Kidney tubule cell (primary cell): ENCODE measurements around the gene EME2.

ENCODE experiments used
- DNase-seq: peaks from one replicate; pipeline ENCODE4 v3.0.0-alpha.2; 2018; ENCODE audit warnings: low spot score

EME2 gene

DNA sequence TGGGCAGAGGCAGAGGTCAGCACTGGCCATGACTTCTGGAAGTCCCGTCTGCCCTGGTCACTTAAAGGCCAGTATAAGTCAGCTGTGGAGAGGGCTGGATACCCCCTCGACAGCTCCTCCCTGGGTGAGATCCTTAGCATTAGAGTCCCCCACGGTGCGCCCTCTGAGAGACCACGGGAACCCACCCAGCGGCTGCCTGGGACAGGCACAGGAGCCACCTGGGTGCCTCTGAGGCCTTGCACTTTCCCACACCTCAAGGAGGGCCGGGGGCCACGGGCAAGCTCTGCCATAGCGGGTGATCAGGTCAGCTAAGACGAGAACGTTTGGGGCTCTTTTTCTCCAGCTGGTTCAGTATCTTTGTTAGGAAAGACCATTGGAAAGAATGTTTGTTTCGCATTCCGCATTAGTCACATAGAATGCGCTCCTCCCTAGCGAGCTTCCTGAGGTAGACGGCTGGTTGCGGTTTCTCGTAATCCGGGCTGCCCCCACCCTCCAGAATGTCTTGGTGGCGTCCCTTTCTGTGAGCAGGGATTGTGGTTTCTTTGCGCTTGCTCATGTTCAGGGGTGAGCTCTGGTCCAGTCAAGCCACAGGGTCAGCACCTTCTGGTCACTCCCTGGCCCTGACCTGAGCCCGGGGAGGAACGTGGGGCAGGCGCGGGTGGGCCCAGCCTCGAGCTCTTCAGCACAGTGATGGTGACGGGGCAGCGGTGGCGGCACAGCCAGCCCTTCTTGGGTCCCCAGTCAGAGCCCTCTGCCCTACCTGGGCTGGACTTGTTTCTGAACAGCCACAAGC, 26.5 kb upstream of the EME2 start:
- DNase-seq, result no peak

DNA sequence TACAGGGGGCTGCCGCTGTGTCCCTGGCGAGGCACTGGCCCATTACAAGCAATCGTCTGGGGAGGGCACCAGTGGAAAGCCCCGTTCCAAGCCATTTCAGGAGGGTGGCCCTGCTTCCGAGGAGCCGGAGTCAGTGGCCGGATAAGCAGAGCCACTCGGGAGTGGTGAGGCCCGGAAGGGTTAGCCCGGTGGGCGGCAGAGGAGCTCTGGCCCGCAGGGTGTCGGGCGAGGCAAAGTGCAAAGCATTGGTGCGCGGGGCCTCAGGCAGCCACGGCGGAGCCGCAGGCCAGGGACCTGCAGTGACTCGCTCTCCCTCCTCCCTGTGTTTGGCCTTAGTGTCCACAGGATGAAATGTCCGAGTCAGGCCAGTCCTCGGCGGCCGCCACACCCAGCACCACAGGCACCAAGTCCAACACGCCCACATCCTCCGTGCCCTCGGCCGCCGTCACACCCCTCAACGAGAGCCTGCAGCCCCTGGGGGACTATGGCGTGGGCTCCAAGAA, 25.9 kb upstream of the EME2 start:
- no peak for DNase-seq

DNA sequence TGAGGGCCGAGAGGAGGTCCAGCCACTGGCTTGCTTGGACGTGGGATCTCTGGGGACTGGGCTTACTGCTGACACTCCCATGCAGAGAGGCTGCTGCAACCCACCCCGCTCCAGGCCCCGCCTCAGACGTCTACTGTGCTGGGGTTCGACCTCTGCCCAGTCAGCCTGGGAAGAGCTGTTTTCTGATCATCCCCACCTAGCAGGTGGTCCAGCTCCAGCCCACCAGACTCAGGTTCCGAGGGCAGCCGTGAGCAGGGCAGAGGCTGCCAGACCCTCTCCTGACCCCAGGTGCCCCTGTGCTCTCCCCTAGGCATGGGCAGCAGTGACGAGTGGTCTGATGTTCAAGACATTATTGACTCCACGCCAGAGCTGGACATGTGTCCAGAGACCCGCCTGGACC, 24.7 kb upstream of the EME2 start:
- no peak for DNase-seq

DNA sequence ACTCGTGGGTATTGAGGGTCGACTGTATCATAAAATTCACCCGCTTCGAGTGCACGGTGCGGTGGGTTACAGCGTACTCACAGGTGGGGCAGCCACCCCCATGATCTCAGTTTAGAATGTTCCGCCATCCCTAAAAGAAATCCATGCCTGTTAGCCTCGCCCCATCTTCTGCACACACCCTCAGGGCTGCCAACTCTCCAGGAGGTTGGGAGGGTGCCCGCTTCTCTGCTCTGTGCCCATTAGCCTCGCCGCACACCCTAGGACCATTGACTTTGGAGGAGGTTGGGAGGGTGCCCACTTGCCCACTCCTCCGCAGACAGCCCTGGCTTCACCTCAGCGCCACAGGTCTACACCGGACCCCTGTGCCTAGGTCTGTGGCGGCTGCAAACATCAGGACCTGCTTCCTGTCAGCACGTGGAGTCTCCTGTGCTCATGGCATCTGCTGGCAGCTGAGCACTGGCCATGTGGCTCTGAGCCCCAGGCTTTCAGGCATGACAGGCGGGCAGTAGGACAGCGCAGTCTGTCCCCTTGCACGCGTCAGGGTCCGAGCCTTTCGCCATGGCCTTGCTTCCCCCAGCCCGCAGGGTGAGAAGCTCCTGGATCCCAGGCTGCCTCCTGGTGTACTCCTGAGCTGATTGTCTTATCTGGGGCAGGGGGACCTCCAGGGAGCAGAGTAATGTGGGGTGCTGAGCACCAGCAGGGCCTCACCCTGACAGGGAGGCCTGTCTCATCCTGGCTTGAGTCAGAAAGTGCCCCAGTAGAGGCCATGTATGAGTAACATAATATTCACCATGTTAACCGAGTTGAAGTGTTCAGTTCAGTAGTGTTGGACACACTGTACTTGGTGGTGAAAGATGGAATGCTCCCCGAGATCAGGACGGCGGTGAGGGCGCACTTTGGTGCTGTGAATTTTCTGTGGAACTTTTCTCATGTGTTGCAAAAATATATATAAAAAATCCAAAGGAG, 23.2 kb upstream of the EME2 start:
- DNase-seq, result no peak

DNA sequence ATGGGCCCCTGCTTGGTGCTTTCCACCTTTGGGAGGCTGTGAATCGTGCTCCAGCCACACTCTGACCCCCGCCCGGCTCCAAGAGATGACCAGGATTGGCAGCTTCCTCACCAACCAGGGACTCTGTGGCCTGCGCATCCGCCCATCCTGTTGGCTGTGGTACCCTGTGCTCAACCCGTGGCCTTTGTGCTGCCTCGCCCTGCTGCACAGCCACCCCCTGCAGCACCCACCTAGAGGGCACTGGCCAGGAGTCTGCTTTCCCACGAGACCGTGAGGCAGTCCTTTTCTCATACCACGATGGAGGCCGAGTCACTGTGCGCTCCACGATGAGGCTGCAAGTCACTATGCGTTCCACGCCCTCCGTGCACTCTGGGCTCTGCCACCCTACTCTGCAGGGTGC, 20.7 kb upstream of the EME2 start:
- DNase-seq, result no peak

DNA sequence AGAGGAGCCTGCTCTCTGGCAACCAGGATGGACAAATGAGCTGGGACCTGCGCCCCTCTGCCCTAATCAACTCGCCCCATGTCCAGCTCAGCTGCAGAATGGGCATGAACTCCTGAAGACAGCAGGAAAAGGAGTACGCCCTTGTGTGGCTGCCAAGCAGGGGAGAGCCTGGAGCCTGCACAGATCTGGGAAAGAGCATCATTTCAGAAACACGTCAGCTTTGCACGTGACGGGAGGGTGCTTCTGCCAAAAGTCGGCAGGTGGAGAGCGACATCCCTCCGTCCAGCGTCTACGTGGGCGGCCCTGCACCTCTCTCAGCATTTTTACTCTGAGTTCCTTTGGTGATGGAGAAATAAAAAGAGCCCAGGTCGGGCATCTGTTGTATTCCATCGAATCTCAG, 19.8 kb upstream of the EME2 start:
- no peak for DNase-seq

DNA sequence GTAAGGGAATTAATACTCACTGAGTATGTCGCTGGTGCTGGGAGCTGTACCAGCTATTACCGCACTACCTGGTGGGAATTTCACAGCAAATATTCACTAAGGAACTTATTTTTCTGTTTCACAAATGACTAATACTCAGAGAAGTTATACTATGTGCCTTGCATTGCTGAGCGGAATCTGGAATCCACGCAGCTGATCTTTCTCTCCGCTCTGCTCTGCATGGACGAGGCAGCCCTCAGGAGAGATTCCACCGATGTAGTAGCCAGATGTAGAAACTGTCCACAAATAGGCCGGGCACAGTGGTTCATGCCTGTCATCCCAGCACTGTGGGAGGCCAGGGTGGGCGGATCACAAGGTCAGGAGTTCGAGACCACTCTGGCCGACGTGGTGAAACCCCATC, 18.4 kb upstream of the EME2 start:
- no peak for DNase-seq

DNA sequence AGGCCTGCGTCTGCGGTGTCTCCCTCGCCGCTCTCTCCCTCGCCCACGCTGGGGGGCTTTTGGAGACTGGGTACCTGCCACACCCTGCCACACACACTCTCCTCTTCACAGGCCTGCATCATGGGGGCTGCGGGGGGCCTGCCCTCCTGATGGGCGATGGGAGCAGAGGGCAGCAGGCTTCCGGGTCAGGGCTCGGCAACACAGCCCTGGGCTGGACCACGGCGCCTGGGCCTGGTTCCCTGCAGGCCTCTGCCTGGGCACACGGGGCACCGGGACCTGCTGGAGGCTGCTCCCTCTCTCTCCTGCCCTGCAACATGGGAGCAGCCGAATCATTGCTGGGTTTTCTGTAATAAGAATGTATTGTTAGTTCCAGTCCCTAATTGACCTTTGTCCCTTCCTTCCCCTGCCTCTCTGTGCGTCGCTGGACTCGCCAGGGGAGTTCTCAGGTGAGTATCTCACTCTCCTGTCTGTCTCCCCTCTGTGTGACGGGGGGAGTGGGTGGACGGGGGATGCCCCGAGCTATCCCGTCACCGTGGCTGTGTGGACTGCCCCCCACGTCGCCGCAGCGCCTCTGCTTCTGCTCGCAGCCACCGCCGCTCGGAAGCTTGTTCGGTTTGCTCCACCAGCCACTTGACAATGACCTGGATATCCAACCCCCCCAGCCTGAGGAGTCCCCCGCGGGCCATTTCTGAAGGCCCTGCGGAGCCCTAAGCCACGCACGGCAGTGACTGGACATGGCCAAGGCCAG, 14.7 kb upstream of the EME2 start:
- DNase-seq, result no peak

DNA sequence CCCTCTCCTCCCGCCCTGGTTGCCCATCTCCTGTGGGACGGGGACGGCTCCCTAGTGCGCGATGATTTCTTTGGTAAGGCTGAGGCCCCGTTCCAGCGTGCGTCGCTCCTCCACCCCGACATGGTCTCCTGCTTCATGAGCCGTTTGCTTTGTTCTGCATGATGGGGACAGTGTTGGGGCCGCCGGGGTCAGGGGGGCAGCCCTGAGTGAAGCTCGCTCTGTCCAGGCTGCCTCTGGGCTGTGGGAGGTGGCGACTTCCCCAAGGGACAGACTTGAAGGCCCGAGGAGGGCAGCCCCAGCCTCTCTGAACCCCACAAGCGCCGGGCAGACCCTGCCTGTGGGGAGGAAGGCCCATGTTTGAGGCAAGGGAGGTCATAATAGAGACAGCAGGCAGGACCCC, 13.7 kb upstream of the EME2 start:
- no peak for DNase-seq

DNA sequence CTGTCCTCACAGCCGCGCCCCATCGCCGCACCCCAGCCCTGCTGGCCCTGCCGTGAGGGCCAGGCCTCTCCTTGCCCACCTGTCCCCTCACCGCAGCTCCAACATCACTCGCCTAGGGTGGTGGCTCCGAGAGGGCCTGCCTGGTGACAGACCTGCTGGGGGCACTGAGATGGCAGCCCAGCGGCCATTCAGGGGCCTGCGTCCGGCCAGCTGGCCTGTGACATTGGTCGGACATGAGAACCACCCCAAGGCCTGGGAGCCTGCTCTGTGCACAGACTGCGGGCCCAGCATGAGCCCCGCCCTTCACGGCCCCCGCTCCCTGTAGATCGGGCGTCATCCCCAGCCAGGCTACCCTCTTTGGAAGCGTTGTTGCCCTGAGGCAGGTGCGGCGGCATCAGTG, 13.1 kb upstream of the EME2 start:
- DNase-seq, result no peak

DNA sequence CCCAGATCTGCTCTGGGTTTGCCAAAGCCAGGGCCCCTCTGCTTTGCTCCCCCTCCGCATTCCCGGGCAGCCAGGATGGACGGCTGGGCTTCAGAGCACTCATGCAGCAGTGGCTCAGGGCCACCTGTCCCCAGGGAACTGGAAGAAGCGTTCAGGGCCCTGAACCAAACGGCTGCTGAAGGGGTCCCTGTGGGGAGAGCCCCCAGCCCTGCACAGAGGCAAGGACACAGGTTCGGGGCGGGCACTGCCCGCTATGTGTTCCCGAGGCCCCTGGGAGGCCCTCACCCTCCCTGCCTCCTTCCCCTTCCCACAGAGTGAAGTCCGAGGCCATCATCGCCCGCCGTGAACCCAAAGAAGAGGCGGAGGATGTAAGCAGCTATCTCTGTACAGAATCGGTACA, 11.7 kb upstream of the EME2 start:
- no peak for DNase-seq

DNA sequence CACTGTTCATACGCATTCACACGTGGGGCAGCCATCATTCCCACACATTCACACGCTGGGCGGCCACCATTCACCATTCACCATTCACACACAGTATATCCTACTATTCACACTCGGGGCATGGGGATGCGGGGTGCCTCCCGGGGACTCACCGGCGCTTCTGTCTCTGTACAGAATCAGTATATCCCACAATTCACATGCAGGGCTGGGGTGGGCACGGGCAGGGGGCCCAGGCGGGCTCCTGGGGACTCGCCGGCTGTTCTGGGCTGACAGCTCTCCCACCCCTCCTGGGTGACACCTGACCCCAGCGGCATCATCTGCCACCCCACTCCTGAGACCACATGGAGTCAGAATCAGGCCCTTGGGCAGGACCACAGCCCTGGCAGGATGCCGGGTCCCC, 10.9 kb upstream of the EME2 start:
- DNase-seq, result no peak

DNA sequence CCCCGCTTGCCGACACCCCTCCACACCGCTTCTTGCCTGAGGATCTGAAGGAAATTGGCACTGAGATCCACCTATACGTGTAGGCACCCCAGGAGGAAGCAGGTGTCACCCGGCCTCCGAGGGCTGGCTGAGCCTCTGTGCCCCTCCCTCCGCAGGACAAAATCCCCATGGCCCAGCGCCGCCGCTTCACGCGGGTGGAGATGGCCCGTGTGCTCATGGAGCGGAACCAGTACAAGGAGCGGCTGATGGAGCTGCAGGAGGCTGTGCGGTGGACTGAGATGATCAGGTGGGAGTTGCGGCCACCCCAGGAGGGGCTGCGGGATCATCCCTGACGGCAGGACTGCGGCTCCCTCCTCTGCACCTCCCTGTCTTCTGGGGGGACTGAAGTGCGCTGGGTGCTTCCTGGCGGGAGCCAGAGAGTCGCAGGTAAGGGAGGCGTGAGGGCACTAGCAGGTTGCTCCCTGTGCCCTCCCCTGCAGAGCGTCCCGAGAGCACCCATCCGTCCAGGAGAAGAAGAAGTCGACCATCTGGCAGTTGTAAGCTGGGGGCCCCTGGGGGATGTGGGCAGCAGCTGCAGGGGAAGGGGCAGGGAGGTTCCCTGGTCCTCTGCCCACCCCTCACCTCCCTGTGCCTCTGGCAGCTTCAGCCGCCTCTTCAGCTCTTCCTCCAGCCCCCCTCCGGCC, 10.3 kb upstream of the EME2 start:
- DNase-seq, result no peak

DNA sequence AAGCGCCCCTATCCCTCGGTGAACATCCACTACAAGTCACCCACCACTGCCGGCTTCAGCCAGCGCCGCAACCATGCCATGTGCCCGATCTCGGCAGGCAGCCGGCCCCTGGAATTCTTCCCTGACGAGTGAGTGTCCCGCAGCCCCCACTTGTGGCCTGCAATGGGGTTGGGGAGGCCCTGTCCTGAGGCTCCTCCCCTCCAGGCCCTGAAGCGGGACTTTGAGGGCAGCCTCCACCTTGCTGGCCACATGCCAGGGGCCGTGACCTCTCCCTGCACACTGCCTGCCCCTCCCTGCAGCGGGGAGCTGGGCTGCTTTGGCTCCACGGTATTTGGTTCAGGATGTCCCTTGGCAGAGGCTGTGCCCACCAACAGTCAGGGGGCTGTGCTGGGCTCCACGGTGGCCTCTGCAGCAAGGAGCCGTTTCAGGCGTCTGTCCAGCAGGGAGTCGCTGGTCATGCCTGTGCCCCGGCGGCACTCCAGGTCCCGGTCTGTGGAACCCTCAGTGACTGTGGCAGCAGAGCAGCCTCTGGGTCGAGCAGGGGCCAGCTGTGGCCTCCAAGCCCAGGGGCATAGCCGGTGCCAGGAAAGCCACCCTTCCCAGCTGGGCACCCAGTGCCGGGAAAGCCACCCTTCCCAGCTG, 9.6 kb upstream of the EME2 start:
- no peak for DNase-seq

DNA sequence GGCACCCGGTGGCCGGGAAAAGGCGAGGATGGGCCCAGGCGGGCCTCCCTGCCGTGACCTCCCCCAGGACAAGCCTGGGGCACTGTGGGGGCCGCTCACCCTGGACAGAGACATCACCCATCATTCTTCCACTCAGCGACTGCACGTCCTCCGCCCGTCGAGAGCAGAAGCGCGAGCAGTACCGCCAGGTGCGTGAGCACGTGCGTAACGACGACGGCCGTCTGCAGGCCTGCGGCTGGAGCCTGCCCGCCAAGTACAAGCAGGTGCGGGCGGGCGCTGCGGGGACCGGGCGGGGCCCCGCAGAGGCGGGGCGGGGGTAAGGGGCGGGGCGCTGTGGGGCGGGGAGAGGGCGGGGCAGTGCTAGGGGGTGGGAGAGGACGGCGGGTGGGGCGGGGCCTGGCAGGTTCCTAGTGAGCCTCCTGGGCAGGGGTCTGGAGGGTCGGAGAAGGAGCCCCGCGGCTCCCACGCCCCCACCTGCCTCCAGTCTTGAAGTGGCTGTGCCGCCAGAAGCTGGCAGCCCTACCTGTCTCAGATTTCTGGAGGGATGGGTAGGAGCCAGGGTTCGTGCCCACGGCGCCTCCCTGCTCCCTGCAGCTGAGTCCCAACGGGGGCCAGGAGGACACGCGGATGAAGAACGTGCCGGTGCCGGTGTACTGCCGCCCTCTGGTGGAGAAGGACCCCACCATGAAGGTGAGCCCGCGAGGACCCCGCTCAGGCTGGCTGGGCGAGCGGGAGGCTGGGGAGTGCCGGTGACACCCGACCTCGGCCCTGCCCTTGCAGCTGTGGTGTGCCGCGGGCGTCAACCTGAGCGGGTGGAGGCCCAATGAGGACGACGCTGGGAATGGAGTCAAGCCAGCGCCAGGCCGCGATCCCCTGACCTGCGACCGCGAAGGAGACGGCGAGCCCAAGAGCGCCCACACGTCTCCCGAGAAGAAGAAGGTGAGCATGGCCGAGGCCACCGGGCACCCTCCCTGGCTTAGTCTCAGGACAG, 8.8 kb upstream of the EME2 start:
- DNase-seq, result no peak

DNA sequence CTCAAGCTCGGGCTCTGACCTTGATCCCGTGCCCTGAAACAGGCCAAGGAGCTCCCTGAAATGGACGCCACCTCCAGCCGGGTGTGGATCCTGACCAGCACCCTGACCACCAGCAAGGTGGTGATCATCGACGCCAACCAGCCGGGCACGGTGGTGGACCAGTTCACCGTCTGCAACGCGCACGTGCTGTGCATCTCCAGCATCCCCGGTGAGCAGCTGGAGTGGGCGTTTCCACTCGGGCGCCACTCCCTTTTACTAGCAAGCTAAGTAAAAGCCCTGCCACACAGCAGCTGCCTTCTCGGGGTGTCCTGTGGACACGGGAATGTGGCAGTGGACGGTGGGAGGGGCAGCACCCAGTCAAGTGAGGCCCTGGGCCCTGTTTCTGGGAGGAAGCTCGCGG, 7.6 kb upstream of the EME2 start:
- no peak for DNase-seq

DNA sequence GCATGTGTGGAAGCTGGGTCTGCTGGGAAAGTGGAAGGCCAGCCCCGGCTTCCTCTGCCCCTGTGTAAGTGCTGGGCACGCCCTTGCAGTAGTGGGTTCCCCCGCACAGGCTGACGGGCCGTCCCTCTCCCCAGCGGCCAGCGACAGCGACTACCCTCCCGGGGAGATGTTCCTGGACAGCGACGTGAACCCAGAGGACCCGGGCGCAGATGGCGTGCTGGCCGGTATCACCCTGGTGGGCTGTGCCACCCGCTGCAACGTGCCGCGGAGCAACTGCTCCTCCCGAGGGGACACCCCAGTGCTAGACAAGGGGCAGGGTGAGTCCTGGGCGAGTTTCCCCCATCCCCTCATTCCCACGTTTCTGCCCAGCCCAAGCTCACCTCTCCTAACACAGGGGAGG, 6.8 kb upstream of the EME2 start:
- no peak for DNase-seq

DNA sequence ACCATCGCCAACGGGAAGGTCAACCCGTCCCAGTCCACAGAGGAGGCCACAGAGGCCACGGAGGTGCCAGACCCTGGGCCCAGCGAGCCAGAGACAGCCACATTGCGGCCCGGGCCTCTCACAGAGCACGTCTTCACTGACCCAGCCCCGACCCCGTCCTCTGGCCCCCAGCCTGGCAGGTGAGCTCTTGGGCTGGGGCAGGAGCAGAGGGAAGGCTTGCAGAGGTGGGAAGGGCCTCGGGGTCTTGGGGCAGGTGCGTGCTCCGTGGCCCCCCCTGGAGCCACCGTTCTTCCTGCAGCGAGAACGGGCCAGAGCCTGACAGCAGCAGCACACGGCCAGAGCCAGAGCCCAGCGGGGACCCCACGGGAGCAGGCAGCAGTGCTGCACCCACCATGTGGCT, 6.4 kb upstream of the EME2 start:
- no peak for DNase-seq

DNA sequence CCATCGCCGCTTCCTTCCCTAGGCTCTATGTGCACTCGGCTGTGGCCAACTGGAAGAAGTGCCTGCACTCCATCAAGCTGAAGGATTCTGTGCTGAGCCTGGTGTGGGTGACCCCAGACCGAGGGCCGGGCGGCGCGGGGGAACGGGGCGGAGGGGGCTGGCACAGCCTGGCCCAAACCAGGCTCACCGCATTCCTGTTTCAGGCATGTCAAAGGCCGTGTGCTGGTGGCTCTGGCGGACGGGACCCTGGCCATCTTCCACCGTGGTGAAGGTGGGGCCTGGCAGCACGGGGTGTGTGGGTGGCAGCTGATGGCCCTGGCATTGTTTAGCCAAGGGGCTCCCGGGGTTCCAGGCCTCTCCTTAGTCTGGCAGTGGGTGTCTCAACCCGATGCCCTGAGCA, 5.9 kb upstream of the EME2 start:
- DNase-seq, result no peak
